Measurements from ENCODE around the gene RPSA.
A peak's percentile ranks its signal among the peaks of the same experiment; 100 is the strongest.
"Not testable (repeated sequence)": the region's sequence is repeated elsewhere in the genome, so short reads cannot be mapped to it uniquely, and the experiment has no call there.

The RPSA gene

DNA sequence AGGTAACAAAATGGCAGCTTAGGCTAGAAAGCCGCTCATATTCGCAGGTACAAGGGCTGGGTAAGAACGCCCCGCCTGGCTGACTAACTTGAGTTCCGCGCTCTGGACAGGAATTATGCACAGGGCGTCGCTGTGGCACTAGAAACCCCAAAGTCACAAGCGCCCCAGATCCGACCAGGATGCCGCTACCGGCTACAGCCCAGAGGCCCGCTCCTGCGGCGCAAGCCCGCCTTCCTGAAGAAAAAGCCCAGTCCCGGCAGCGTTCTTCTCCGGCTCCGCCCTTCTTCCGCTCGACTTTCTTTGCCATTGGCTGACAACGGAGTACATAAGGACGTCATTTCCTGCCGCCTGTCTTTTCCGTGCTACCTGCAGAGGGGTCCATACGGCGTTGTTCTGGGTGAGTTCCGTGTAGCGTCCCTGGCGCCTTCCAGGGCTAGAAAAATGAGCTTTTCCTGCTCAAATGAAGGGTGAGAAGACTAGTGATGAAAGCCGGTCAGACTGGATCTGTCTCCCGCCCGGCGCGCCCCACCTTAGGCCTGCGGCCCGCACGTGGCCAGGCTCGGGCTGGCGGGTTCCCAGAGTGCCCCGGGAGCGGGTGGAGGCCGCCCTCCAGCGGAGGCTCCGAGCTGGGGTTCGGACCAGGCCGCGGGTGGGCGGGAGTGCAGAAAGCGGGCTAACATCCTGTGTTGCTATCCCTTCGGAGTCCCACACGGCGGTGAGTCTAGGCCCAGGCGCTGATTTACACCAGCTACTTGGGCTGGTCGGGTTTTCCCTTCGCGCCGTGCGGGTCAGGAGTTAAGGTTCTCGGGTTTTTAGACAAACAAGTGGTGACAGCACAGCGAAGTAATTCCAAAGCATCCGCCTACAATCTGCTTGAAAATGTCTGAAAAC lies at the start of gene RPSA:
TSS of gene RPSA (plus strand) at position 353 of the 891 bp plus-strand sequence. CDS start 934 bp downstream, outside the sequence.
- DNase-seq (ENCODE audit: low read depth in 1 of 2, low spot score in 1 of 2), result peak; percentile 82 to 93

GRCh38 chr3:39358333-39358732 lies 48.2 kb upstream of the RPSA start:
- DNase-seq (ENCODE audit: low read depth in 1 of 2, low spot score in 1 of 2), result no peak

- peak in 1 of 2 donors; percentile 5 for DNase-seq (ENCODE audit: low read depth in 1 of 2, low spot score in 1 of 2)
Observed at GRCh38 chr3:39361252-39361927, 45.1 kb upstream of the RPSA start.

DNA sequence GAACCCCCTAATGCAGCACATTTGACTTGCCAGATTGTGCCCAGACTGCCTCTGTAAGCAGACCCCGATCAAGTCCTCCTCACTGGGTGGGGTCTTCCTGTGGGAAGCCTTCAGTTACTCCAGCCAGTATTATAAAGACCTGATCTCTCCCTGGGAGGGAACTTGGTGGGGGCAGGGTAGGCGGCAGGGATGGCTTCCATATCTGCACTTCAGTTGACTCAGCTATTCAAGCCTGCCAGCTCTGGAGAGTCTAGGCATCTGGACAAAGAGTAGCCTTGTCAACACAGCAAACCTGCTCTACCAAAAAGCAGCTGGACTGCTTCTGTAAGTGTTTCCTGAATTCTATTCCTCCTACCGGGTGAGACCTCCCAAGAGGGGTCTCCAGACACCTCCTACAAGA lies 44.3 kb upstream of the RPSA start:
- DNase-seq (ENCODE audit: low read depth in 1 of 2, low spot score in 1 of 2), result no peak

DNA sequence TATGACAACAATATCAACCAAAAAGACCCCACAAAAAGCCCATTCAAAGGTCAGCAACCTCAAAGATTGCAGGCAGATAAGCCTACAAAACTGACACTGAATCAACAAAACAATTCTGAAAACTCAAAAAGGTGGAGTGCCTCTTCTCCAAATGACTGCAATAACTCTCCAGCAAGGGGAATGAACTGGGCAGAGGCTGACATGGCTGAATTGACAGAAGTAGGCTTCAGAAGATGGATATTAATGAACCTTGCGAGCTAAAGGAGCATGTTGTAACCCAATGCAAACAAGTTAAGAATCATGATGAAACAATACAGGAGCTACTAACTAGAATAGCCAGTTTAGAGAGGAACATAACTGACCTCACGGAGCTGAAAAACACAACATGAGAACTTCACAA lies 43.7 kb upstream of the RPSA start:
- DNase-seq (ENCODE audit: low read depth in 1 of 2, low spot score in 1 of 2), result no peak

DNA sequence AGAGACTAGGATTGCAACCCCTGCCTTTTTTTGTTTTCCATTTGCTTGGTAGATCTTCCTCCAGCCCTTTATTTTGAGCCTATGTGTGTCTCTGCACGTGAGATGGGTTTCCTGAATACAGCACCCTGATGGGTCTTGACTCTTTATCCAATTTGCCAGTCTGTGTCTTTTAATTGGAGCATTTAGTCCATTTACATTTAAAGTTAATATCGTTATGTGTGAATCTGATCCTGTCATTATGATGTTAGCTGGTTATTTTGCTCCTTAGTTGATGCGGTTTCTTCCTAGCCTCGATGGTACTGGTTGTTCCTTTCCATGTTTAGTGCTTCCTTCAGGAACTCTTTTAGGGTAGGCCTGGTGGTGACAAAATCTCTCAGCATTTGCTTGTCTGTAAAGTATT lies 36.1 kb upstream of the RPSA start:
- DNase-seq (ENCODE audit: low read depth in 1 of 2, low spot score in 1 of 2), result not testable (repeated sequence)

DNA sequence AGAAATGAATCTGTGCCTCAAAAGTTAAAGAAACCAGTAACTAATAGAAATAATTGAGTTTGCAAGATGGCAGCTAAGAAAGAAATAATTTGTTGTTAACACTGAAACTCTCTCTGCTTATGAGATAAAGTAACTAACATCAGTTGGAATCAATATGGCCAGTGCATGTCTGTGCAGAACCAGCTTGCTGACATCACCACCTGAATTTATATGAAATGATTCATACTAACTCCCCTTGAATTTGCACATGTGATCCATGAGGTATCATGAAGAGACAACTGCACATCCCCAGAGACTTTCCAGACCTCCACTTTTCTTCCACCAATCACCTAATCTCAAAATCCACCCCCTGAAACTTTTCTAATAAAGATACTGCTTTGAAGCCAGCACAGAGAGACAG lies 33.7 kb upstream of the RPSA start:
- DNase-seq (ENCODE audit: low read depth in 1 of 2, low spot score in 1 of 2), result no peak

- no peak for DNase-seq (ENCODE audit: low read depth in 1 of 2, low spot score in 1 of 2)
Observed at GRCh38 chr3:39376959-39377634, 29.4 kb upstream of the RPSA start.

- DNase-seq (ENCODE audit: low read depth in 1 of 2, low spot score in 1 of 2), result peak; percentile 12 to 19
Observed at GRCh38 chr3:39378088-39378487, 28.4 kb upstream of the RPSA start.

DNA sequence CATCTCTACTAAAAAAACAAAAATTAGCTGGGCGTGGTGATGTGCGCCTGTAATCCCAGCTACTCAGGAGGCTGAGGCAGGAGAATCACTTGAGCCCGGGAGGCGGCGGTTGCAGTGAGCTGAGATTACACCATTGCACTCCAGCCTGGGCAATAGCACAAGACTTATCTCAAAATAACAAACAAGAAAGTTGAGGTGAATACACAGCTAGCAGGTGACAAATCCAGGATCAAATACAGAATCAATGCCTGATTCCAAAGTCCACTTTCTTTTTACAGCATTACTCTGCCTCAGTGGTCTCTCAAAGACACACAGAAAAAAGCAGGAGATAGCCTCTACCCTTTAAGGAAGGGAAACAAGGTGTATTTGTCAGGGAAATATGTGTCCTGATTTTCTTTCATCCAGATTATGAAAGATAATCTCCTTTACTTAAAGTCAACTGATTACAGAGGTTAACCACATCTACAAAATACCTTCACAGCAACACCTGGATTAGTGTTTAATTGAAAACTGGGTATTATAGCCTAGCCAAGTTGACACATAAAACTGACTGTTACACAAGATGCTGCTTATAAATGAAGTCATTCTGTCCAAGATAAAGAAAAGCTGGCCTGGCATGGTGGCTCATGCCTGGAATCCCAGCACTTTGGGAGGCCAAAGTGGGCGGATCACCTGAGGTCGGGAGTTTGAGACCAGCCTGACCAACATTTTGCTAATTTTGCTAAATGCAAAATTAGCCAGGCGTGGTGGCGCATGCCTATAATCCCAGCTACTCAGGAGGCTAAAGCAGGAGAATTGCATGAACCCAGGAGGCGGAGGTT lies 27.4 kb upstream of the RPSA start:
- no peak for DNase-seq (ENCODE audit: low read depth in 1 of 2, low spot score in 1 of 2)

- DNase-seq (ENCODE audit: low read depth in 1 of 2, low spot score in 1 of 2), result no peak
Observed at GRCh38 chr3:39379778-39380155, 26.8 kb upstream of the RPSA start.

GRCh38 chr3:39381432-39381831 lies 25.1 kb upstream of the RPSA start:
- DNase-seq (ENCODE audit: low read depth in 1 of 2, low spot score in 1 of 2), result no peak

DNA sequence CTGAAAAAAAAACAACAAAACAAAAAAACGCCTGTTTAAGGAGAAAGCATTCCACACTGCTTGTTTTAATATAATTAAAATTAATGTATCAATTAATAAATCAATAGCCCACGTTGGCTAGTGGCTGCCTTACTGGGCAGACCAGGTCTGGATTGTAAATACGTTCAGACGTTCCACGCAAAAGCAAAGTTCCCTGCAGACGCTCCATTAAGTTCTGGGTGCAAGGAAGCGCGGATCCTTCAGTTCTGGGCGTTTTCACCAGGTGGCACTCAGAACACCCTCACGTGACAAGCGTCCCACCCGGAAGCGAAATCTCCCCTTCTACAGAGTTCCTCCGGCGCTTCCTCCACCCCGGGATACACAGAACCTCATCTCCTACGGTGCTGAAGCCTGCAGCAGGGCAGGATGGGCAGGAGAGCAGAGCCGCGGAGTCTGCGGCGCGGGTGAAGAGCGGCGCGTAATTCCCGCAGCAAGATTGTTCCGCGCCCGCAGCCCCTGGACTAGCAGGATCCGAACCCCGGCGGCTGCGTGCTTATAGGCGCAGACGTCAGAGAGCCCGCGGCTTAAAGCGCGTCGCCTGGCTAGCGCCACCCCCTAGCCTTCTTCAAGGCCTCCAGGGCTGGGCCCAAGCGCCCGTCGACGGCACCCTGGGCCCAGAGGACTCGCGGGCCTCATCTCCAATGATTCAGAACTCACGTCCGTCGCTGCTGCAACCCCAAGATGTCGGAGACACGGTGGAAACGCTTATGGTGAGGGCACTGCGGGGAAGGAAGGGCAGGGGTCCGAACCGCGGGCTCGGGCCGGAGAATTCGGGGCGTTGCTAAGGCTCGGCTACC lies 23.3 kb upstream of the RPSA start, which contains the start of gene SLC25A38:
TSS of gene SLC25A38 (plus strand) at position 326 of the 836 bp plus-strand sequence. CDS start at position 681, 355 bp downstream.
- DNase-seq (ENCODE audit: low read depth in 1 of 2, low spot score in 1 of 2), result peak; percentile 48 to 59

DNA sequence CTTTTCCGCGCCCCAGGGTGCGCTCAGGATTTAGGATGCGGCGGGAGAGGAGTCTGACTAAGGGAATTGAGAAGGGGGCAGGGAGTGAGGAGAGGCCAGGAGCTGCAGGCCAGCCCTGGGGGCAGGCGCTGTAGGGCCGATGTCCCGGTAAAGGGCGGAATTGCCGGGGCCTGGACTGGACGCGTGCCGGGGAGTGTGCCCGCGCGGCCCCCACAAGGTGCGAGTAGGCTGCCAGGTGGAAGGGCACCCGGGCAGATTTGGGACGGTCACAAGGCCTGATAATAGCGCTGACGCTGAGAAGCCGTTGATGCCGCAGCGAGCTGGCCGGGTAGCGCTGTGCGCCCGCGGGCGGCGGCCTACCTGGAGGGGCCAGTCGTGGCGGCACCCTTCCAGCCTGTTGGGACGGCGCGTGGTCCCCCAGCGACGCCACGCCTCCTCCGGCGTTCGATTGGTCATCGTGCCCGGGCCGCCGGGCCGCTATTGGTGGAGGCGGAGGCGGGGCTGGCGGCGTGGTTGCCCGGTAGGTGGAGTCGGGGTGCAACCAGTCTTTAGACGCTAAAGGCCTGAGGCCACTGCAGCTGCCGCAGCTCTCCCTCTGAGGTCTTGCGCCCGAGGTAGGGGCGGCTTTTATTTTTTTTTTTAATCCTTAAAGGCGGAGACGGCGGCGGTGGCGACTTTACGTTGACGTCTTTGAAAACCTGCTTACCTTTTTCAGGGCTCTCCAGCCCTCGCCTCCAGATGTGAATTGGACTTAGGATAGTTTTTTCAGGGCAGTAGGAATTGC lies 22.4 kb upstream of the RPSA start:
- peak; percentile 87 to 93 for DNase-seq (ENCODE audit: low read depth in 1 of 2, low spot score in 1 of 2)

DNA sequence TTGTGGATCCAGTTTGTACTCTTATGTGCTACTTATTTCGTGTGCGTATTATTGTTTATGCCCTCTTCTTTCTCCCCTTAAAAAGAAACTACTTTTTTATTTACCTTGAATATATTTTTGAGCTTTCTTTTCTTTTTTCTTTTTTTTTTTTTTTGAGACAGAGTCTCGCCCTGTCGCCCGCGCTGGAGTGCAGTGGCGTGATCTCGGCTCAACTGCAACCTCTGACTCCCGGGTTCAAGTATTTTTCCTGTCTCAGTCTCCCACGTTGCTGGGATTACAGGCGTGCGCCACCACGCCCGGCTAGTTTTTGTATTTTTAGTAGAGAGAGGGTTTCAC lies 21.9 kb upstream of the RPSA start:
- DNase-seq (ENCODE audit: low read depth in 1 of 2, low spot score in 1 of 2), result no peak

GRCh38 chr3:39385456-39386090 lies 20.9 kb upstream of the RPSA start:
- DNase-seq (ENCODE audit: low read depth in 1 of 2, low spot score in 1 of 2), result no peak

DNA sequence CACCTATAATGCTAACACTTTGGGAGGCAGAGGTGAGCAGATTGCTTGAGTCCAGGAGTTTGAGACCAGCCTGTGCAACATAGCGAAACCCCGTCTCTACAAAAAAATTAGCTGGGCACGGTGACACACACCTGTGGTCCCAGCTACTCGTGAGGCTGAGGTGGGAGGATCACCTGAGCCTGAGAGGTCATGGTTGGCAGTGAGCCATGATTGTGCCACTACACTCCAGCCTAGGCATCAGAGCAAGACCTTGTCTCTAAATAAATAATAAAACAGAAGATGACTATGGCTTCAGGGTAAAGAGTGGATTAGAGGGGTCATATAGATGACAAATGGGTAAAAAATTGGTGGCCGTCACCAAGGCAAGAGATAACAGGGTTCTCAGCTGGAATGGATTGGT lies 20.2 kb upstream of the RPSA start:
- DNase-seq (ENCODE audit: low read depth in 1 of 2, low spot score in 1 of 2), result no peak

DNA sequence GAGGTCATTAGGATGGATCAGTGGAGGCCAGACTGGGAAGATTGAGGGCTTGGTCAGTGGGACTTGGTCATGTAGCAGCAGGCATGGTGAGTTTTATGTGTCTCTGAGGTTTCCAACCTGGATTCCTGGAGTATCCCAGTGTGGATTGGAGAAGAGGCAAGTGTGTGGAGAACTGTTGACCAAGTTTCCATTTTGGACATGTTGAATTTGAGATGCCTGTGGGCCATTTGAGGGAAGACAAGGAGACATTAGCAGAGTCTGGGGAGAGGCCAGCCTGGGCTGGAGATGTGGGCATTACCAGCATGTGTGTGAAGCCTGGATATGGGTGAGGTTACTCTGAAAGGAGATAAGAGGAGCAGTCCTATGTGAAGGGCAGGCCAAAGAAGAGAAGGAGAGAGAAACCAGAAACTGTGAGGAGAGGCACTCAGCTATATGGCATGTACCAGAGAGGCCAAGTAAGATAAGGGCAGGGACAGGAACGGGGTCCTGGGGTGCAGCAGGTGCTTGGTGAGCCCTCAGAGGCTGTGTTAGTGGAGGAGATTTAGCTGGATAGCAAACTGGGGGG lies 19.0 kb upstream of the RPSA start:
- DNase-seq (ENCODE audit: low read depth in 1 of 2, low spot score in 1 of 2), result no peak

DNA sequence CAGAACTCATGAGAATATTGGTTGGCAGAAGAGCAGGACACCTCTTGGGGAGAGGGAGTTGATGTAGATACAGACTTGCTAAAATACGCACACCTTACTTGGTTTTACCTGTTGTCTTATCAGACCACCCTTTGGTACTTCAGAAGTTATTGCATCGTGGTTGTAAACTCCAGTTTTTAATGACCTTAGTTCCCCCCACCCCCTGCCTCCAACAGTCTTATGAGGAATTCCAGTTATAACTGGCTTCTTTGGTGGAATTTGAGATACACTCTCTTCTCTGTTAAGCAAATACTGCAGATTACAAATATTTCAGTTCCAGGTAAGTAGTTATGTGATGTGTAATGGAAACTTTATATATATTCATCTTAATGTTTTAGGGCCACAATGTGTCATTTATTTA lies 18.4 kb upstream of the RPSA start:
- no peak for DNase-seq (ENCODE audit: low read depth in 1 of 2, low spot score in 1 of 2)
